DND-41 (cell line): ENCODE results near the gene MFGE8.

Experiments
- ATAC-seq: fragments of 200-7000 bp; cut with Tn5 transposase; 3 replicates; pipeline ENCODE4 v1.9.1; 2021; ENCODE audit warnings: low read depth; ENCODE audit not compliant: insufficient read depth
- DNase-seq: peaks from one replicate; pipeline ENCODE4 v3.0.0-alpha.2; 2020
- H2AFZ ChIP-seq: 2 replicates; pipeline ENCODE4 v1.6.0; 2012; ENCODE audit warnings: low read depth, low read length
- H3K27ac ChIP-seq: 2 replicates; pipeline ENCODE4 v1.5.1; 2012; ENCODE audit warnings: low read length, inconsistent platforms
- H3K27me3 ChIP-seq: fragments of 200-600 bp; sonication (generic); 2 replicates; pipeline ENCODE4 v1.6.0; 2012; ENCODE audit warnings: low read length, mild to moderate bottlenecking, inconsistent platforms; ENCODE audit not compliant: insufficient read depth, poor library complexity
- H3K36me3 ChIP-seq: 2 replicates; pipeline ENCODE4 v1.5.1; 2012; ENCODE audit warnings: low read length, inconsistent platforms; ENCODE audit not compliant: insufficient read depth
- H3K4me1 ChIP-seq: 2 replicates; pipeline ENCODE4 v1.5.1; 2012; ENCODE audit warnings: mild to moderate bottlenecking, low read length; ENCODE audit not compliant: insufficient read depth
- H3K4me2 ChIP-seq: 2 replicates; pipeline ENCODE4 v1.6.0; 2012; ENCODE audit warnings: mild to moderate bottlenecking, moderate library complexity, low read length, inconsistent platforms; ENCODE audit not compliant: insufficient read depth
- H3K4me3 ChIP-seq, 2 experiments: fragments of 200-600 bp in 1 of 2; shearing (Covaris generic) in 1 of 2; 2 replicates each; pipeline ENCODE4 v1.5.1; 2012 to 2016; ENCODE audit warnings: inconsistent platforms in 2 of 2, low read length in 2 of 2, mild to moderate bottlenecking in 2 of 2, low read depth in 1 of 2, moderate library complexity in 1 of 2
- H3K79me2 ChIP-seq: 2 replicates; pipeline ENCODE4 v1.6.0; 2012; ENCODE audit warnings: low read length, inconsistent platforms; ENCODE audit not compliant: insufficient read depth
- H3K9ac ChIP-seq: 2 replicates; pipeline ENCODE4 v1.6.0; 2012; ENCODE audit warnings: low read depth, mild to moderate bottlenecking, inconsistent platforms, low read length, moderate library complexity
- H3K9me3 ChIP-seq: 2 replicates; pipeline ENCODE4 v1.5.1; 2012; ENCODE audit warnings: low read length, moderate library complexity, mild to moderate bottlenecking, inconsistent platforms; ENCODE audit not compliant: insufficient read depth, severe bottlenecking
- H4K20me1 ChIP-seq: 2 replicates; pipeline ENCODE4 v1.6.0; 2012; ENCODE audit warnings: low read length; ENCODE audit not compliant: insufficient read depth
- CTCF ChIP-seq: IDR thresholded peaks from 2 replicates; pipeline ENCODE4 v1.5.1; 2012; ENCODE audit warnings: borderline replicate concordance, low read length, moderate library complexity, mild to moderate bottlenecking; ENCODE audit not compliant: poor library complexity, severe bottlenecking; ENCODE audit errors: extremely low read depth
- EZH2 ChIP-seq: IDR thresholded peaks from 3 replicates; pipeline ENCODE4 v1.6.1; 2012; ENCODE audit warnings: borderline replicate concordance, low read depth, mild to moderate bottlenecking, moderate library complexity, low read length, inconsistent platforms; ENCODE audit not compliant: severe bottlenecking

The MFGE8 gene

GRCh38 chr15:88949734-88950400, 36.7 kb upstream of the MFGE8 start:
- no peak overlapping the region for H3K4me2 ChIP-seq

GRCh38 chr15:88940110-88940675, 27.0 kb upstream of the MFGE8 start:
- Histone ChIP-seq H3K4me2 (no peak overlapping the region), H3K36me3 (no peaks in the 10 kb centered on the region), H3K27ac (no peak overlapping the region), H3K9me3 (no peaks in the 10 kb centered on the region), H3K79me2 (no peaks in the 10 kb centered on the region), H3K4me1 (no peaks in the 10 kb centered on the region), H3K9ac (no peak overlapping the region), H3K4me3 (no peak overlapping the region), H3K27me3 (no peaks in the 10 kb centered on the region), H4K20me1 (no peaks in the 10 kb centered on the region), H2AFZ (no peak overlapping the region)
- ATAC-seq (no peak), DNase-seq (no peak)
- no peak for TF ChIP-seq EZH2
- no peak for TF ChIP-seq CTCF

More at GRCh38 chr15:88949734-88950400, 36.7 kb upstream of the MFGE8 start:
- DNase-seq (no peak), ATAC-seq (no peak)
- Histone ChIP-seq H3K36me3 (no peaks in the 10 kb centered on the region), H3K4me1 (peaks cover 4% of the 10 kb centered on the region), H3K9ac (no peak overlapping the region), H3K27me3 (no peaks in the 10 kb centered on the region), H3K9me3 (no peaks in the 10 kb centered on the region), H3K4me3 (no peak overlapping the region), H2AFZ (no peak overlapping the region), H3K79me2 (no peaks in the 10 kb centered on the region), H3K27ac (no peak overlapping the region), H4K20me1 (no peaks in the 10 kb centered on the region)
- TF ChIP-seq CTCF (no peak), EZH2 (no peak)

GRCh38 chr15:88939486-88939806, 26.3 kb upstream of the MFGE8 start:
- H3K4me1 ChIP-seq: no peaks in the 10 kb centered on the region
- no peaks in the 10 kb centered on the region for H3K79me2 ChIP-seq
- no peaks in the 10 kb centered on the region for H4K20me1 ChIP-seq
- no peak overlapping the region for H3K4me3 ChIP-seq
- H3K4me2 ChIP-seq: no peak overlapping the region
- H2AFZ ChIP-seq: no peak overlapping the region
- H3K36me3 ChIP-seq: no peaks in the 10 kb centered on the region
- DNase-seq: no peak
- TF ChIP-seq EZH2 (no peak), CTCF (no peak)
- no peak overlapping the region for H3K9ac ChIP-seq
- H3K27me3 ChIP-seq: no peaks in the 10 kb centered on the region
- H3K9me3 ChIP-seq: no peaks in the 10 kb centered on the region
- no peak overlapping the region for H3K27ac ChIP-seq
- no peak for ATAC-seq
